Measurements from ENCODE around the gene KCNK16. TPM values are rescaled to one million over a fixed set of nuclear protein-coding genes. Genes with fewer than 3 reads are reported as not detected.

KCNK16 gene
- polyA plus RNA-seq, 4 donors = 0.34 to 2.2 TPM; not detected in 2

DNA sequence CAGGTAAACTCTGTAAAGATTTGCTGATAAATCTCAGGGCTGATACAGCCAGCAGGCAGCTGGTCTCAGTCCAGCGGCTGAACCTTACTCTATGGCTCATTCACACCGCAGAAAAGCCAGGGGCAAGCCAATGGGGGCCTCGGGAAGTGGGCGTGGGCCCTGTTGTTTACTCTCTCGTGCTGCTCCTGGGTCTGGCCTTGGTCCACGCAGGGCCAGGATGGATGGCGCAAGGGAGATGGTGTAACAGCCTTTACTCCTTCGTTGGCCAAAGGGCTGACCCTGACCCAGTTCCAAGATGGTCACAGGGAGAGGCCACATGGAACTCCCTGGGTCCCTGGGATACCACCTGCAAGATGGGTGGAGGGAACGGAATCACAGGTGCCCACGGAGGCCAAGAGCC is 24.4 kb downstream of the KCNK16 start:
- WGBS, 3 donors = 30 to 60% (median 43%) methylated on average over 10 of the region's 10 CpGs
- peak; percentile 18 to 45 for DNase-seq
- no peak overlapping the region for H3K4me3 ChIP-seq (ENCODE audit: low read depth in 1 of 3, low read length in 3 of 3)
- H3K4me1 ChIP-seq (ENCODE audit: control insufficient read depth in 3 of 3, insufficient read depth in 2 of 3, low read depth in 1 of 3, low read length in 2 of 3) = peaks cover 0 to 15% (median 6%) of the 10 kb centered on the region in 3 donors
- FAIRE-seq = no peak
- no peaks in the 10 kb centered on the region for H3K9me3 ChIP-seq (ENCODE audit: control insufficient read depth in 2 of 2, insufficient read depth in 1 of 2, low read depth in 1 of 2, low read length in 1 of 2)
- no peaks in the 10 kb centered on the region for H3K27me3 ChIP-seq (ENCODE audit: control insufficient read depth in 3 of 3, insufficient read depth in 3 of 3, low read length in 3 of 3)
- no peak overlapping the region for H3K27ac ChIP-seq (ENCODE audit: low read depth in 1 of 3, low read length in 2 of 3)
- H3K36me3 ChIP-seq (ENCODE audit: control insufficient read depth in 3 of 3, insufficient read depth in 2 of 3, low read depth in 1 of 3, low read length in 3 of 3) = no peaks in the 10 kb centered on the region

DNA sequence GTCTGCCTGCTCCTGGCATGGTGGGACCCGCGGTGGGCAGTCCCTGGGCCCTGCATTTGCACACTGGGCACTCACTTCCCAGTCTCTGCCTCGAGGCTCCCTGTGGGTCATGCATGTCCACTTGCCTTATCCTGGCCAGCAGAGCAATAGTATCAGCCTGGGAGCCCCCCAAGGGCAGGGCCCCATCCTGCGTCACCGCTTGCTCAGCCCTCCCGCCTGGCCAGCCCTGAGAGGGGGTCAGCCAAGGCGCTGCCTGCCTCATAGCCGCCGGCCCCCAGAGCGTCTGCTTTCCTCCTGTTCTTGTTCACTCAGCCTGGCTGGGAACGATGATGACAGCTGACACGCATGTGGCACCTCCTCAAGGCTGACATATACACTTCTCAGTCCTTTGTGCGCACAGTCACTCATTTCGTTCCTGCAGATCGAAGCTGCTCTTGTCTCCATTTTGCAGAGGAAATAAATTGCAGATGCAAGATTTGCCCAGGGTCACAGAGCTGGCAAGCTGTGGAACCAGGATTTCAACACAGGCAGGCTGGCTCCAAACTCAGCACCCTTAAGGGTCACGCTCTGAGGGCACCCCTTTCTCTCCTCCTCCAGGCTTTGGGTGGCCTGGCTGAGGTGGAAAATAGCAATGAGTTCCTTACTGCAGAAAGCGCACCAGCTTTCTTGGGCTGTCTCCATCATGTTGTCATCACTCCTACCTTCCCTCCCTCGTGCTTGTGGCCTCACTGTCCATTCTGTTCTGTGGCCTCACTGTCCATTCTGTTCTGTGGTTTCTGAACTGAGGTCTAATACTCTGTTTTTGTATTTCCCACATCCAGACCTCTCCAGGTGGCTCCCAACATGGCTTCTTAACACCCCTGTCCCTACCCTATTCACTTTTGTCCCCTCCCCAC is 25.5 kb downstream of the KCNK16 start:
- no peak for FAIRE-seq

DNA sequence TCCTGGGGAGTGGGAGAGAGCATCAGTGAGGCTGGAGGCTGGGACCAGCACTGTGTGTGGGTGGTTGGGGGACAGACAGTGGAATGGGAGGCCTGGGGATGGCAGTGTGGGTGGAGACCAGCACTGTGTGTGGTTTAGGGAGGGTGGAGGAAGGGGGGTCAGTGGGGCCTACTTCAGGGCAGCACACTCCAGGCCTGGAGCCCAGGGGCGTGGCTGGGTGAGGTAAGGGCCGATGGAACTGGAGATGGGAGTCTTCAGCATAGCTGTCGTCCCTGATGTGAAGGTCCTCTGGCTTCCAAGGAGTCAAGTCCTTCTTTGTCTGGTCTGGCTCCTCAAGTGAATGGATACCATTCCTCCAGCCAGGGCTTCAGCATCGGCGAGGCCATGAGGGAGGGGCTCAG is 26.9 kb downstream of the KCNK16 start:
- H3K4me3 ChIP-seq (ENCODE audit: low read depth in 1 of 3, low read length in 3 of 3) = no peak overlapping the region
- H3K27ac ChIP-seq (ENCODE audit: low read depth in 1 of 3, low read length in 2 of 3) = no peak overlapping the region
- peaks cover 0 to 9% (median 3%) of the 10 kb centered on the region in 3 donors for H3K4me1 ChIP-seq (ENCODE audit: control insufficient read depth in 3 of 3, insufficient read depth in 2 of 3, low read depth in 1 of 3, low read length in 2 of 3)
- FAIRE-seq (no peak), DNase-seq (peak; percentile 21 to 35)
- H3K9me3 ChIP-seq (ENCODE audit: control insufficient read depth in 2 of 2, insufficient read depth in 1 of 2, low read depth in 1 of 2, low read length in 1 of 2) = no peaks in the 10 kb centered on the region
- WGBS, 3 donors = 52 to 54% (median 53%) methylated on average over 4 to 5 of the region's 5 CpGs
- H3K27me3 ChIP-seq (ENCODE audit: control insufficient read depth in 3 of 3, insufficient read depth in 3 of 3, low read length in 3 of 3) = no peaks in the 10 kb centered on the region
- H3K36me3 ChIP-seq (ENCODE audit: control insufficient read depth in 3 of 3, insufficient read depth in 2 of 3, low read depth in 1 of 3, low read length in 3 of 3) = no peaks in the 10 kb centered on the region

More for the DNA sequence above, 25.5 kb downstream of the KCNK16 start:
- Histone ChIP-seq H3K4me3 (ENCODE audit: low read depth in 1 of 3, low read length in 3 of 3) (no peak overlapping the region), H3K27me3 (ENCODE audit: control insufficient read depth in 3 of 3, insufficient read depth in 3 of 3, low read length in 3 of 3) (no peaks in the 10 kb centered on the region), H3K4me1 (ENCODE audit: control insufficient read depth in 3 of 3, insufficient read depth in 2 of 3, low read depth in 1 of 3, low read length in 2 of 3) (peaks cover 0 to 9% (median 3%) of the 10 kb centered on the region in 3 donors), H3K9me3 (ENCODE audit: control insufficient read depth in 2 of 2, insufficient read depth in 1 of 2, low read depth in 1 of 2, low read length in 1 of 2) (no peaks in the 10 kb centered on the region), H3K36me3 (ENCODE audit: control insufficient read depth in 3 of 3, insufficient read depth in 2 of 3, low read depth in 1 of 3, low read length in 3 of 3) (no peaks in the 10 kb centered on the region), H3K27ac (ENCODE audit: low read depth in 1 of 3, low read length in 2 of 3) (no peak overlapping the region)
- WGBS, 3 donors = 71 to 86% (median 82%) methylated on average over 18 of the region's 18 CpGs
- no peak for DNase-seq

DNA sequence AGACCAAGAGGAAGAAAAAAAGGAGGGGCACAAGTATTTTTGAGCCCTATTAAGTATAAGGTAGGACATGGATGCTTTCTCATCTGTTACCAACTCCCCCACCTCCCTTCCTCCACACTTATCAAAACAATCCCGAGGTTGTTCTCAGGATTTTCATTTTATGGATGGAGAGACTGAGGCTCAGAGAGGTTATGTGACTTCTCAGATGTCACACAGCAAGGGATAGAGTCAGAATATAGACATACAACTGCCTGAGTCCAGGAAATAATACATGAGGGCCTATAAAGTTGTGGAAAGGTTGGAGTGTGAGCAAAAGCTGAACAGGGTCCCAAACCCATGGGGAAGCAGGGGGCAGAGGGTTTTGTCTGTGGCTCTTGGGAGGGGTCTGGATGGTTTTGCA is 27.6 kb downstream of the KCNK16 start:
- Histone ChIP-seq H3K9me3 (ENCODE audit: control insufficient read depth in 2 of 2, insufficient read depth in 1 of 2, low read depth in 1 of 2, low read length in 1 of 2) (no peaks in the 10 kb centered on the region), H3K27me3 (ENCODE audit: control insufficient read depth in 3 of 3, insufficient read depth in 3 of 3, low read length in 3 of 3) (no peaks in the 10 kb centered on the region), H3K27ac (ENCODE audit: low read depth in 1 of 3, low read length in 2 of 3) (no peak overlapping the region), H3K4me1 (ENCODE audit: control insufficient read depth in 3 of 3, insufficient read depth in 2 of 3, low read depth in 1 of 3, low read length in 2 of 3) (peaks cover 0 to 9% (median 3%) of the 10 kb centered on the region in 3 donors), H3K36me3 (ENCODE audit: control insufficient read depth in 3 of 3, insufficient read depth in 2 of 3, low read depth in 1 of 3, low read length in 3 of 3) (no peaks in the 10 kb centered on the region), H3K4me3 (ENCODE audit: low read depth in 1 of 3, low read length in 3 of 3) (no peak overlapping the region)
- DNase-seq (no peak), FAIRE-seq (no peak)
- WGBS, 3 donors = 33 to 56% (median 50%) methylated on average over 1 of the region's 1 CpG

DNA sequence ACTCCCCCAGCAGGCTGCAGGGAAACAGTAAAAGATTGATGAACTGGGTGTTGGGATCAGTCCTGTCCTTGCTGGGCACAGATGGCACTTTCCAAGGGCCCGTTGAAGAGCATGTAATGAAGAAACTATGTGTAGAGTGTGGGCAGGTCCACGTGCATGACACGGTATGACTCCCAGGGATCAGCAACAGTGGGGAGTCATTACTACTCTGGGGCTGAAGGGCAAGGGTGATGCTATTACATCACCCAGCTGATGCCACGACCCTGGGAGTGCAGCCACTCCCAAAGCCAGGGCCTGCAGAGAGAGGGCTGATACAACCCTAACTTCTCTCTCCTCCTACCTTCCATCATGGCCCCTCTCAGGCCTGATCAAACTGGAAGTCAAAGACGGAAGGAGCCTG is 28.4 kb downstream of the KCNK16 start:
- no peaks in the 10 kb centered on the region for H3K36me3 ChIP-seq (ENCODE audit: control insufficient read depth in 3 of 3, insufficient read depth in 2 of 3, low read depth in 1 of 3, low read length in 3 of 3)
- DNase-seq (peak in 1 of 2 donors; percentile 75), FAIRE-seq (no peak)
- 28 to 54% (median 49%) methylated on average over 5 of the region's 5 CpGs for WGBS, 3 donors
- no peaks in the 10 kb centered on the region for H3K27me3 ChIP-seq (ENCODE audit: control insufficient read depth in 3 of 3, insufficient read depth in 3 of 3, low read length in 3 of 3)
- H3K4me3 ChIP-seq (ENCODE audit: low read depth in 1 of 3, low read length in 3 of 3) = no peak overlapping the region
- peaks cover 0 to 9% (median 3%) of the 10 kb centered on the region in 3 donors for H3K4me1 ChIP-seq (ENCODE audit: control insufficient read depth in 3 of 3, insufficient read depth in 2 of 3, low read depth in 1 of 3, low read length in 2 of 3)
- peaks cover 0 to 5% of the 10 kb centered on the region in 2 donors for H3K9me3 ChIP-seq (ENCODE audit: control insufficient read depth in 2 of 2, insufficient read depth in 1 of 2, low read depth in 1 of 2, low read length in 1 of 2)
- no peak overlapping the region for H3K27ac ChIP-seq (ENCODE audit: low read depth in 1 of 3, low read length in 2 of 3)

DNA sequence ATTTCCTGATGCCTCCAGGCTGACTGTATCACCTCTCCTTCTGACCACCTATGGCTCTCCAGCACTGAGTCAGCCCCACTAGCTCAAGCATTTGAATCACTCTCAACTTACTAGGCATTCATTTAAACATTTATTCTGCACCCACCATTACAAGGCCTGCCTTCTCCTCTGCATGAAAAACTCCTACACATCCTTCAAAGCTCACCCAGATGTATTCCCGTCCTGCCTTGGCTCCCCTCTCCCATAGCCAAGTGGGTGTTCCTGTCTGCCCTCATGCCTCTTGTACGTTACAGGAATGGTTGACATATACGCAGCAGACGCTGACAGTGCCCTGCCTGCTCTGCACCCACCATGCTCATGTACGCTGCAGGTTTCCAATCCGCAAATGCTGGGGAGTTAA is 29.9 kb downstream of the KCNK16 start:
- H3K36me3 ChIP-seq (ENCODE audit: control insufficient read depth in 3 of 3, insufficient read depth in 2 of 3, low read depth in 1 of 3, low read length in 3 of 3) = no peaks in the 10 kb centered on the region
- peaks cover 0 to 5% (median 0%) of the 10 kb centered on the region in 3 donors for H3K27me3 ChIP-seq (ENCODE audit: control insufficient read depth in 3 of 3, insufficient read depth in 3 of 3, low read length in 3 of 3)
- no peak overlapping the region for H3K4me3 ChIP-seq (ENCODE audit: low read depth in 1 of 3, low read length in 3 of 3)
- 91 to 97% (median 93%) methylated on average over 6 of the region's 6 CpGs for WGBS, 3 donors
- DNase-seq (no peak), FAIRE-seq (no peak)
- H3K4me1 ChIP-seq (ENCODE audit: control insufficient read depth in 3 of 3, insufficient read depth in 2 of 3, low read depth in 1 of 3, low read length in 2 of 3) = peaks cover 0 to 3% (median 2%) of the 10 kb centered on the region in 3 donors
- no peak overlapping the region for H3K27ac ChIP-seq (ENCODE audit: low read depth in 1 of 3, low read length in 2 of 3)
- H3K9me3 ChIP-seq (ENCODE audit: control insufficient read depth in 2 of 2, insufficient read depth in 1 of 2, low read depth in 1 of 2, low read length in 1 of 2) = peaks cover 0 to 6% of the 10 kb centered on the region in 2 donors

DNA sequence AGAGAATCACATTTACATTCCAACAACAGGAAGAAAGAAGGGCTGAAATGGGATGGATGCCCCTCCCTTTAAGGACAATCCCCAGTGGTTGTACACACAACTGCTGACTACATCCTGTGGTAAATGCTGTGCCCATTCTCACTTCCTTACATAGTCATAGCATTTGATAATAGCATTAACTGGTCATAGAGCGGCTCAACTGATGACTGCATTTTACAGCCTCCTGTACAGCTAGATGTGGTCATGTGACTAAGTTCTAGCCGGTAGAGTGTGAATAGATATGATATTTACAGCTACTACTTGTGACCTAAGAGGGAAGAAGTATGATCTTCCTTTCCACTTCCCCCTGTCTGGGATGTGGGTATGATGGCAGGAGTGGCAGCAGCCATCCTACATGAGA is 33.0 kb downstream of the KCNK16 start:
- DNase-seq = peak; percentile 38 to 72
- FAIRE-seq = no peak
- WGBS, 3 donors = 39 to 68% (median 50%) methylated on average over 2 of the region's 2 CpGs
- Histone ChIP-seq H3K27me3 (ENCODE audit: control insufficient read depth in 3 of 3, insufficient read depth in 3 of 3, low read length in 3 of 3) (peaks cover 0 to 13% (median 0%) of the 10 kb centered on the region in 3 donors), H3K9me3 (ENCODE audit: control insufficient read depth in 2 of 2, insufficient read depth in 1 of 2, low read depth in 1 of 2, low read length in 1 of 2) (peaks cover 0 to 6% of the 10 kb centered on the region in 2 donors), H3K36me3 (ENCODE audit: control insufficient read depth in 3 of 3, insufficient read depth in 2 of 3, low read depth in 1 of 3, low read length in 3 of 3) (no peaks in the 10 kb centered on the region), H3K4me1 (ENCODE audit: control insufficient read depth in 3 of 3, insufficient read depth in 2 of 3, low read depth in 1 of 3, low read length in 2 of 3) (no peaks in the 10 kb centered on the region), H3K27ac (ENCODE audit: low read depth in 1 of 3, low read length in 2 of 3) (no peak overlapping the region), H3K4me3 (ENCODE audit: low read depth in 1 of 3, low read length in 3 of 3) (no peak overlapping the region)

DNA sequence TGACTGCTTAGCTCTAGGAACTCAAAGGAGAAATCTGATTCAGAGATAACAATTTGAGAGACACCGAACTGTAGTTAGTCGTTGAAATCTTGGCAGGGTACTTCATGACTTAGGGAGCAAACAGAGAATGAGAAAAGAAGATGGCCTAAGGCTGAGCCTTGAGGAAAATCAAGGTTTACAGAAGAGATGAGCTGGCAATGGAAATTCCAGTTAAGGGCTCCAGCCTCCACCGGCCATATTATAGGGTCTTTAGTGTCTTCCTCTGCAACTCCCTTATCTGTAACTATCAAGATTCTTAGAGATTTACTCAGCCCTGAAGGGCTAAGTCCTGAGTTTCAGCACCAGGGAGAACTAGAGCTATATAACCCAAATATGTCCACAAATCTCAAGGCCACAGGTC is 34.9 kb downstream of the KCNK16 start:
- no peaks in the 10 kb centered on the region for H3K4me1 ChIP-seq (ENCODE audit: control insufficient read depth in 3 of 3, insufficient read depth in 2 of 3, low read depth in 1 of 3, low read length in 2 of 3)
- H3K36me3 ChIP-seq (ENCODE audit: control insufficient read depth in 3 of 3, insufficient read depth in 2 of 3, low read depth in 1 of 3, low read length in 3 of 3) = no peaks in the 10 kb centered on the region
- no peak for FAIRE-seq
- DNase-seq = no peak
- no peak overlapping the region for H3K27ac ChIP-seq (ENCODE audit: low read depth in 1 of 3, low read length in 2 of 3)
- H3K27me3 ChIP-seq (ENCODE audit: control insufficient read depth in 3 of 3, insufficient read depth in 3 of 3, low read length in 3 of 3) = peaks cover 0 to 18% (median 0%) of the 10 kb centered on the region in 3 donors
- 91 to 93% (median 92%) methylated on average over 3 of the region's 3 CpGs for WGBS, 3 donors
- no peak overlapping the region for H3K4me3 ChIP-seq (ENCODE audit: low read depth in 1 of 3, low read length in 3 of 3)
- H3K9me3 ChIP-seq (ENCODE audit: control insufficient read depth in 2 of 2, insufficient read depth in 1 of 2, low read depth in 1 of 2, low read length in 1 of 2) = peaks cover 0 to 6% of the 10 kb centered on the region in 2 donors
